GM12878 (cell line): ENCODE measurements around the gene RIPOR1. TPM values are rescaled to one million over a fixed set of nuclear protein-coding genes. Genes with fewer than 3 reads are reported as not detected.

Source experiments
- ATAC-seq: fragments of 200-7000 bp; cut with Tn5 transposase; 3 replicates; pipeline ENCODE4 v1.9.1; 2020; ENCODE audit warnings: mild to moderate bottlenecking, moderate library complexity
- BruUV-seq: library from RNA; stranded (reverse); fragments of 400-500 nt; replicated peaks from 2 replicates; lab custom pipeline; 2021; lab: Mats Ljungman, UMichigan
- CTCF ChIA-PET: fragments of 300-600 bp; sonication (Branson Sonifier 250); formaldehyde crosslinking; extraction: SDS; loops from one replicate; lab custom pipeline; 2021; ENCODE audit warnings: inconsistent platforms; lab: Yijun Ruan, JAX
- POLR2A ChIA-PET: fragments of 350-600 bp; formaldehyde crosslinking; extraction: SDS; loops from one replicate; lab custom pipeline; 2021; ENCODE audit warnings: inconsistent platforms; lab: Charles Lee
- RAD21 ChIA-PET: fragments of 300-600 bp; sonication (Branson Sonifier 250); formaldehyde crosslinking; loops from one replicate; lab custom pipeline; 2023; ENCODE audit warnings: antibody characterized with exemption; ENCODE audit not compliant: unreplicated experiment; lab: Charles Lee
- SMC1A ChIA-PET: fragments of 300-600 bp; sonication (Branson Sonifier 250); formaldehyde crosslinking; loops from one replicate; lab custom pipeline; 2023; ENCODE audit not compliant: unreplicated experiment, uncharacterized antibody; lab: Charles Lee
- DNase-seq: peaks from one replicate; pipeline ENCODE4 v3.0.0-alpha.2; 2011; ENCODE audit warnings: low read depth, low spot score
- FAIRE-seq: peaks from 3 replicates; lab custom pipeline; 2011; peaks lifted over from hg19 to GRCh38; lab: Jason Lieb, UNC
- H2AFZ ChIP-seq: 2 replicates; pipeline ENCODE4 v1.6.0; 2011; ENCODE audit warnings: low read depth, low read length, control low read depth; ENCODE audit not compliant: control insufficient read depth
- H3K27ac ChIP-seq: 2 replicates; pipeline ENCODE4 v1.5.1; 2011; ENCODE audit warnings: control low read depth; ENCODE audit not compliant: control insufficient read depth, insufficient read depth
- H3K27me3 ChIP-seq, 2 experiments: replicated peaks in 1 of 2; 2 replicates each; pipeline versions ENCODE4 v1.6.0 to v1.6.1; 2011; ENCODE audit warnings: low read length in 1 of 2; ENCODE audit not compliant: control insufficient read depth in 2 of 2, insufficient read depth in 2 of 2
- H3K36me3 ChIP-seq, 2 experiments: 2 replicates each; pipeline ENCODE4 v1.5.1; 2011; ENCODE audit warnings: low read length in 1 of 2; ENCODE audit not compliant: control insufficient read depth in 2 of 2, insufficient read depth in 2 of 2
- H3K4me1 ChIP-seq: 2 replicates; pipeline ENCODE4 v1.6.1; 2011; ENCODE audit warnings: mild to moderate bottlenecking, low read length, moderate library complexity, mixed read lengths; ENCODE audit not compliant: control insufficient read depth, insufficient read depth
- H3K4me2 ChIP-seq: 2 replicates; pipeline ENCODE4 v1.6.0; 2011; ENCODE audit warnings: control low read depth; ENCODE audit not compliant: control insufficient read depth, insufficient read depth
- H3K4me3 ChIP-seq: fragments of 200-600 bp; sonication (generic); 2 replicates; pipeline ENCODE4 v1.5.1; 2016
- H3K79me2 ChIP-seq: 2 replicates; pipeline ENCODE4 v1.6.0; 2011; ENCODE audit warnings: low read length; ENCODE audit not compliant: control insufficient read depth, insufficient read depth
- H3K9ac ChIP-seq: 2 replicates; pipeline ENCODE4 v1.8.0; 2011; ENCODE audit warnings: low read length, control low read depth, mixed read lengths; ENCODE audit not compliant: control insufficient read depth, insufficient read depth
- H3K9me3 ChIP-seq: replicated peaks from 3 replicates; pipeline ENCODE4 v1.5.1; 2011; ENCODE audit warnings: mild to moderate bottlenecking, low read length; ENCODE audit not compliant: control insufficient read depth, insufficient read depth
- H4K20me1 ChIP-seq: 2 replicates; pipeline ENCODE4 v1.6.0; 2011; ENCODE audit not compliant: control insufficient read depth, insufficient read depth
- CHD4 ChIP-seq: fragments of 200-600 bp; sonication (generic); IDR thresholded peaks from 2 replicates; pipeline ENCODE4 v1.6.1; 2016; ENCODE audit warnings: mild to moderate bottlenecking
- GATAD2B ChIP-seq: fragments of 450-650 bp; conservative IDR thresholded peaks from 2 replicates; pipeline ENCODE4 v1.6.1; 2017; ENCODE audit warnings: low read depth, mild to moderate bottlenecking, moderate library complexity
- MXI1 ChIP-seq: fragments of 150-350 bp; IDR thresholded peaks from 2 replicates; pipeline ENCODE4 v1.6.1; 2011; ENCODE audit warnings: low read depth, mild to moderate bottlenecking, inconsistent platforms, low read length, improper control_type of control experiment
- TAF1 ChIP-seq: IDR thresholded peaks from 2 replicates; pipeline ENCODE4 v1.6.1; 2011; ENCODE audit warnings: mild to moderate bottlenecking, low read depth, low read length, borderline replicate concordance
- WGBS: methylation state at CpG from one replicate; pipeline ENCODE4 v1.1.6; 2016; ENCODE audit warnings: low lambda C conversion rate; ENCODE audit not compliant: insufficient replicate concordance, insufficient coverage; ENCODE audit errors: missing lambda C conversion rate; 5-methylcytosine and 5-hydroxymethylcytosine counted together
- in situ Hi-C: fragments of 300-500 bp; cut with MboI; formaldehyde crosslinking; loops from 9 replicates; pipeline ENCODE4 v1.14.3; 2018; ENCODE audit warnings: mixed read lengths
- intact Hi-C: fragments of 100-400 bp; cut with micrococcal nuclease; formaldehyde crosslinking; loops from one replicate; pipeline ENCODE4 v1.14.2; 2022; ENCODE audit not compliant: unreplicated experiment
- polyA plus RNA-seq, 11 experiments: library from polyadenylated mRNA; depleted of rRNA in 4 of 11; unstranded in 6 of 11; stranded (reverse) in 5 of 11; fragments of >200 nt; fragmentation: Nextera tagmentation in 4 of 11; fragmentation: Illumina TruSeq in 1 of 11; extraction: Ambion mirVana in 4 of 11; extraction: Trizol in 1 of 11; gene quantifications; 1 replicate in 1 of 11; 2 replicates in 10 of 11; pipeline versions ENCODE4 v1.2.1 to v1.2.3, GENCODE V29; 2011 to 2016; ENCODE audit warnings: inconsistent platforms in 2 of 11, missing spikeins in 2 of 11, low read depth in 1 of 11
- total RNA-seq, 4 experiments: library from RNA; depleted of rRNA in 3 of 4; stranded (reverse); fragments of >200 nt in 3 of 4; fragmentation: Illumina TruSeq in 1 of 4; extraction: Trizol in 1 of 4; gene quantifications; 2 replicates each; pipeline versions ENCODE4 v1.2.1 to v1.2.3, GENCODE V29; 2013 to 2021
- TF ChIP-seq, protein P1 (sequence below): fragments of 450-650 bp; IDR thresholded peaks from 2 replicates; pipeline ENCODE4 v1.6.1; 2014; ENCODE audit warnings: mild to moderate bottlenecking

The RIPOR1 gene
- total and polyA plus RNA-seq, 10 of the 15 experiments (the other 5 are each of a cell fraction or from before 2014, with no cell fraction given), result 0.13 to 28.5 (median 7.0) TPM

DNA sequence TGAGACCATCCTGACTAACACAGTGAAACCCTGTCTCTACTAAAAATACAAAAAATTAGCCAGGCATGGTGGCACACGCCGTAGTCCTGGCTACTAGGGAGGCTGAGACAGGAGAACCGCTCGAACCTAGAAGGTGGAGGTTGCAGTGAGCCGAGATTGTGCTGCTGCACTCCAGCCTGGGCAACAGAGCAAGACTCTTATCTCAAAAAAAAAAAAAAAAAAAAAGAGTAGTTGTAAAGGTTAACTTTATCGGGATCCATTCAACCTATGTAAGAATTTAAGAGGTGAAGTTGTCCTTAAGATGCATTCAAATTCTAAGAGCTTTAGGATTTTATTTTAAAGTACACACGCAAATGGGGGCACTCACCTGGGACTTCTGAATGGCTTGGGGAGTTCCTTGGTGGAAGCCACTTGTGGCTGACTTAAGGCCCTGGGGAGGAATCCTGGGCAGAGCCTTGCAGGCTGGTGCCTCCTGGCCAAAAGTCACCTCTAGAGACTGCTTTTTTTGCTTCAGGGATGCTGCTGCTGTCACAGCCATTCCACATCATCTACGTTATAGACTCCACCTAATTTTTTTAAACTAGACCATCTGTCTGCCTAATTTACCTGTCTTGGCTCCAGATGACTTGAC, 37.0 kb downstream of the RIPOR1 start:
- BruUV-seq, result TSS peak; percentile 60
- FAIRE-seq, result no peak
- H3K4me3 ChIP-seq, result peak overlapping the region; percentile 97
- in situ Hi-C loops (no loop called here), intact Hi-C loops (no loop called here)
- peak overlapping the region; percentile 76 for H3K27ac ChIP-seq
- CTCF ChIA-PET, result interaction anchor here (1.2 to 5.0 kb wide), 4 partner anchors 19 to 102 kb away, joined by 3 to 31 read pairs (median 10); partner anchors contain the start of gene CARMIL2
- peak overlapping the region; percentile 76 for H3K9ac ChIP-seq
- peaks cover 15% of the 10 kb centered on the region for H3K4me1 ChIP-seq
- WGBS, result 7% methylated on average over 8 of the region's 8 CpGs
- H3K79me2 ChIP-seq, result peaks cover 79% of the 10 kb centered on the region
- H3K4me2 ChIP-seq, result peak overlapping the region; percentile 78
- no peaks in the 10 kb centered on the region for H3K9me3 ChIP-seq
- H4K20me1 ChIP-seq, result no peaks in the 10 kb centered on the region
- RAD21 ChIA-PET, result interaction anchor here (1.3 to 2.9 kb wide), 3 partner anchors 19 to 85 kb away, joined by 3 to 14 read pairs (median 4); partner anchors contain the start of gene ATP6V0D1
- TF ChIP-seq MXI1 (no peak), GATAD2B (no peak), CHD4 (no peak), TAF1 (no peak)
- TF ChIP-seq, protein P1, sequence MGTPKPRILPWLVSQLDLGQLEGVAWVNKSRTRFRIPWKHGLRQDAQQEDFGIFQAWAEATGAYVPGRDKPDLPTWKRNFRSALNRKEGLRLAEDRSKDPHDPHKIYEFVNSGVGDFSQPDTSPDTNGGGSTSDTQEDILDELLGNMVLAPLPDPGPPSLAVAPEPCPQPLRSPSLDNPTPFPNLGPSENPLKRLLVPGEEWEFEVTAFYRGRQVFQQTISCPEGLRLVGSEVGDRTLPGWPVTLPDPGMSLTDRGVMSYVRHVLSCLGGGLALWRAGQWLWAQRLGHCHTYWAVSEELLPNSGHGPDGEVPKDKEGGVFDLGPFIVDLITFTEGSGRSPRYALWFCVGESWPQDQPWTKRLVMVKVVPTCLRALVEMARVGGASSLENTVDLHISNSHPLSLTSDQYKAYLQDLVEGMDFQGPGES, result no peak
- TF ChIP-seq, all 136 proteins: peak for 0
- no peak overlapping the region for H2AFZ ChIP-seq
- SMC1A ChIA-PET, result no interaction called here
- DNase-seq (no peak), ATAC-seq (no peak)
- H3K36me3 ChIP-seq, result no peaks in the 10 kb centered on the region
- no peaks in the 10 kb centered on the region for H3K27me3 ChIP-seq
- POLR2A ChIA-PET, result interaction anchor here (0.6 to 1.0 kb wide), 3 partner anchors 28 to 151 kb away, joined by 3 to 8 read pairs (median 3); no protein-coding TSS in a partner anchor
